ENCODE results near the gene ANTXR1. TPM values are rescaled to one million over a fixed set of nuclear protein-coding genes. Genes with fewer than 3 reads are reported as not detected.
A peak's percentile ranks its signal among the peaks of the same experiment; 100 is the strongest.

ANTXR1 gene
- total and polyA plus RNA-seq, 2 donors from 2014 or later, result 7.0 to 42.6 TPM

DNA sequence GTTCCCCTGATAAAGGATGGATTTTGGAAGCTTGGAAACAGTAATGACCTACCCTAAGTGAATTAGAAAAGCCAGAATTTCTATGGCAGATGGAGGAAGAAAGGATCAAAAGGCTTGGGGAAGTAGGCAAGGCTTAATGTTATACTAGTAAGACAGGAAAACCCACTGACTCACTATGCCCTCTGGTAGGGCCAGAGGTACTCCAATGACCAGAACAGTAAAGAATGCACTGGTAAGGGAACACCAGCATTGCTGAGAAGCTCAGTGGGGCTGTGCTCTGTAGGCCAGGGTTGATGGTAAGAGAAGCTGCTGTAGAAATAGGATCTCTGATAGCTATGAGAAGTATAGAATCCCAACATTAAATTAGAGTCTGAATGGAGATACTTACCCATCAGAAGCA is 247.7 kb downstream of the ANTXR1 start:
- no peaks in the 10 kb centered on the region for H3K4me1 ChIP-seq (ENCODE audit: control insufficient read depth in 2 of 3, insufficient read depth in 2 of 3, low read depth in 1 of 3, low read length in 3 of 3)
- no peak for TF ChIP-seq CTCF (IDR thresholded peaks at IDR 0.05; ENCODE audit: borderline replicate concordance, extremely low read depth, insufficient read depth)
- no peak for DNase-seq

GRCh38 chr2:69269330-69269729 is 256.4 kb downstream of the ANTXR1 start:
- intact Hi-C loops (cut with DNase I), result no loop called here
- Histone ChIP-seq H3K36me3 (ENCODE audit: control insufficient read depth in 2 of 3, insufficient read depth in 3 of 3, low read length in 3 of 3) (no peaks in the 10 kb centered on the region), H3K4me1 (ENCODE audit: control insufficient read depth in 2 of 3, insufficient read depth in 2 of 3, low read depth in 1 of 3, low read length in 3 of 3) (no peaks in the 10 kb centered on the region), H3K27ac (ENCODE audit: low read depth in 2 of 2, low read length in 2 of 2) (no peak overlapping the region), H3K27me3 (ENCODE audit: control insufficient read depth, insufficient read depth, low read length) (no peaks in the 10 kb centered on the region), H3K9ac (ENCODE audit: low read length in 3 of 3) (no peak overlapping the region), H3K4me3 (ENCODE audit: low read length in 3 of 3) (no peak overlapping the region), H3K9me3 (ENCODE audit: control insufficient read depth in 2 of 3, insufficient read depth in 1 of 3, low read length in 3 of 3) (no peaks in the 10 kb centered on the region)
- DNase-seq, result no peak
- FAIRE-seq, result peak; percentile 82
- TF ChIP-seq CTCF (IDR thresholded peaks at IDR 0.05; ENCODE audit: borderline replicate concordance, extremely low read depth, insufficient read depth), result no peak

More for the DNA sequence above, 247.7 kb downstream of the ANTXR1 start:
- Histone ChIP-seq H3K9me3 (ENCODE audit: control insufficient read depth in 2 of 3, insufficient read depth in 1 of 3, low read length in 3 of 3) (peaks cover 0 to 11% (median 0%) of the 10 kb centered on the region in 3 donors), H3K27me3 (ENCODE audit: control insufficient read depth, insufficient read depth, low read length) (no peaks in the 10 kb centered on the region), H3K27ac (ENCODE audit: low read depth in 2 of 2, low read length in 2 of 2) (no peak overlapping the region), H3K36me3 (ENCODE audit: control insufficient read depth in 2 of 3, insufficient read depth in 3 of 3, low read length in 3 of 3) (no peaks in the 10 kb centered on the region), H3K4me3 (ENCODE audit: low read length in 3 of 3) (no peak overlapping the region), H3K9ac (ENCODE audit: low read length in 3 of 3) (no peak overlapping the region)
- intact Hi-C loops (cut with DNase I), result no loop called here
- no peak for FAIRE-seq

- H3K9ac ChIP-seq (ENCODE audit: low read length in 3 of 3), result no peak overlapping the region
- H3K27me3 ChIP-seq (ENCODE audit: control insufficient read depth, insufficient read depth, low read length), result no peaks in the 10 kb centered on the region
- no peaks in the 10 kb centered on the region for H3K9me3 ChIP-seq (ENCODE audit: control insufficient read depth in 2 of 3, insufficient read depth in 1 of 3, low read length in 3 of 3)
- no peaks in the 10 kb centered on the region for H3K4me1 ChIP-seq (ENCODE audit: control insufficient read depth in 2 of 3, insufficient read depth in 2 of 3, low read depth in 1 of 3, low read length in 3 of 3)
- no peak overlapping the region for H3K4me3 ChIP-seq (ENCODE audit: low read length in 3 of 3)
- FAIRE-seq, result no peak
- intact Hi-C loops (cut with DNase I), result no loop called here
- no peaks in the 10 kb centered on the region for H3K36me3 ChIP-seq (ENCODE audit: control insufficient read depth in 2 of 3, insufficient read depth in 3 of 3, low read length in 3 of 3)
- no peak for DNase-seq
- TF ChIP-seq CTCF (IDR thresholded peaks at IDR 0.05; ENCODE audit: borderline replicate concordance, extremely low read depth, insufficient read depth), result no peak
- H3K27ac ChIP-seq (ENCODE audit: low read depth in 2 of 2, low read length in 2 of 2), result no peak overlapping the region
Observed at GRCh38 chr2:69271831-69272257, 258.9 kb downstream of the ANTXR1 start.
